HG03175 (cell line): ENCODE results near the gene PIK3AP1.
"Not testable (repeated sequence)": the region's sequence is repeated elsewhere in the genome, so short reads cannot be mapped to it uniquely, and the experiment has no call there.

ENCODE experiments used
- ATAC-seq: cut with Tn5 transposase; IDR thresholded peaks from one replicate; pipeline ENCODE4 v1.9.1; 2021; ENCODE audit warnings: mild to moderate bottlenecking, moderate library complexity; ENCODE audit not compliant: unreplicated experiment

PIK3AP1 gene

GRCh38 chr10:96720422-96721206 is at the start of gene PIK3AP1:
Gene PIK3AP1 (minus strand): TSS chr10:96720514. CDS start chr10:96720394, 120 bp downstream.
- peak; percentile 63 for ATAC-seq

- ATAC-seq, result no peak
Measured at GRCh38 chr10:96768136-96768535, 47.8 kb upstream of the PIK3AP1 start.

GRCh38 chr10:96767611-96768010 is 47.3 kb upstream of the PIK3AP1 start:
- no peak for ATAC-seq

- ATAC-seq, result no peak
Measured at GRCh38 chr10:96765406-96766240, 45.3 kb upstream of the PIK3AP1 start.

- no peak for ATAC-seq
Measured at GRCh38 chr10:96764425-96765060, 44.2 kb upstream of the PIK3AP1 start.

GRCh38 chr10:96758423-96758822 is 38.1 kb upstream of the PIK3AP1 start:
- peak; percentile 91 for ATAC-seq

GRCh38 chr10:96756111-96756903 is 36.0 kb upstream of the PIK3AP1 start:
- no peak for ATAC-seq

GRCh38 chr10:96753956-96754355 is 33.6 kb upstream of the PIK3AP1 start:
- ATAC-seq, result no peak

- ATAC-seq, result no peak
Measured at GRCh38 chr10:96752375-96752774, 32.1 kb upstream of the PIK3AP1 start.

GRCh38 chr10:96750316-96750715 is 30.0 kb upstream of the PIK3AP1 start:
- not testable (repeated sequence) for ATAC-seq

GRCh38 chr10:96747734-96748550 is 27.6 kb upstream of the PIK3AP1 start:
- peak; percentile 87 for ATAC-seq

- no peak for ATAC-seq
Measured at GRCh38 chr10:96746503-96746902, 26.2 kb upstream of the PIK3AP1 start.

GRCh38 chr10:96745950-96746349 is 25.6 kb upstream of the PIK3AP1 start:
- ATAC-seq, result no peak

- no peak for ATAC-seq
Measured at GRCh38 chr10:96743988-96744585, 23.8 kb upstream of the PIK3AP1 start.

- not testable (repeated sequence) for ATAC-seq
Measured at GRCh38 chr10:96741557-96741956, 21.2 kb upstream of the PIK3AP1 start.

- ATAC-seq, result no peak
Measured at GRCh38 chr10:96740579-96741281, 20.4 kb upstream of the PIK3AP1 start.

GRCh38 chr10:96740141-96740540 is 19.8 kb upstream of the PIK3AP1 start:
- no peak for ATAC-seq

- not testable (repeated sequence) for ATAC-seq
Measured at GRCh38 chr10:96737307-96737902, 17.1 kb upstream of the PIK3AP1 start.
